GM12872 (cell line): Measurements from ENCODE around the gene PTPRR.

Source experiments
- TF ChIP-seq, protein P1 (sequence below): IDR thresholded peaks from 3 replicates; pipeline ENCODE4 v1.5.1; 2011; ENCODE audit warnings: low read depth, mild to moderate bottlenecking, low read length, moderate library complexity; ENCODE audit not compliant: insufficient read depth

The PTPRR gene

GRCh38 chr12:70617450-70617849 is 303.1 kb downstream of the PTPRR start:
- TF ChIP-seq, protein P1, sequence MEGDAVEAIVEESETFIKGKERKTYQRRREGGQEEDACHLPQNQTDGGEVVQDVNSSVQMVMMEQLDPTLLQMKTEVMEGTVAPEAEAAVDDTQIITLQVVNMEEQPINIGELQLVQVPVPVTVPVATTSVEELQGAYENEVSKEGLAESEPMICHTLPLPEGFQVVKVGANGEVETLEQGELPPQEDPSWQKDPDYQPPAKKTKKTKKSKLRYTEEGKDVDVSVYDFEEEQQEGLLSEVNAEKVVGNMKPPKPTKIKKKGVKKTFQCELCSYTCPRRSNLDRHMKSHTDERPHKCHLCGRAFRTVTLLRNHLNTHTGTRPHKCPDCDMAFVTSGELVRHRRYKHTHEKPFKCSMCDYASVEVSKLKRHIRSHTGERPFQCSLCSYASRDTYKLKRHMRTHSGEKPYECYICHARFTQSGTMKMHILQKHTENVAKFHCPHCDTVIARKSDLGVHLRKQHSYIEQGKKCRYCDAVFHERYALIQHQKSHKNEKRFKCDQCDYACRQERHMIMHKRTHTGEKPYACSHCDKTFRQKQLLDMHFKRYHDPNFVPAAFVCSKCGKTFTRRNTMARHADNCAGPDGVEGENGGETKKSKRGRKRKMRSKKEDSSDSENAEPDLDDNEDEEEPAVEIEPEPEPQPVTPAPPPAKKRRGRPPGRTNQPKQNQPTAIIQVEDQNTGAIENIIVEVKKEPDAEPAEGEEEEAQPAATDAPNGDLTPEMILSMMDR = no peak

GRCh38 chr12:70615174-70615866 is 305.2 kb downstream of the PTPRR start:
- TF ChIP-seq, protein P1 = no peak

- TF ChIP-seq, protein P1 = no peak
Observed at GRCh38 chr12:70609739-70610491, 310.6 kb downstream of the PTPRR start.

- TF ChIP-seq, protein P1 = no peak
Observed at GRCh38 chr12:70609203-70609602, 311.3 kb downstream of the PTPRR start.

DNA sequence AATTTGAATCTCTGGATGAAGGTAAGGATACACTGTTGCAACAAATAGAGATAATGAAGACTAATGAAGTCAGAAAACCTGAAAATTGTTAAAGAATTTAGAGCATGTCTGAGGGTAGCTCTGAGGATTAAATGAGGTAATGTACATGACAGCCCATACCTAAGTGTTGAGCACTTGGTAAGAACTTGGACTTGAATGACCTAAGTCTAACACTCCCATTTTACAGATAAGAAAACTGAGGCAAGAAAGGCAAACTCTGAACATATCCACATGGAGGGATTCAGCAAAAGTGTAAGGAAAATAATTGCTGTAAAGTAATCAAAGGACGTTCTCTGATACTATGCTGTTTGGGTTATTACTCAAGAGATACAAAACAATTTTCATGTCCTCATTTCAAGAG is 312.4 kb downstream of the PTPRR start:
- TF ChIP-seq, protein P1 = no peak

DNA sequence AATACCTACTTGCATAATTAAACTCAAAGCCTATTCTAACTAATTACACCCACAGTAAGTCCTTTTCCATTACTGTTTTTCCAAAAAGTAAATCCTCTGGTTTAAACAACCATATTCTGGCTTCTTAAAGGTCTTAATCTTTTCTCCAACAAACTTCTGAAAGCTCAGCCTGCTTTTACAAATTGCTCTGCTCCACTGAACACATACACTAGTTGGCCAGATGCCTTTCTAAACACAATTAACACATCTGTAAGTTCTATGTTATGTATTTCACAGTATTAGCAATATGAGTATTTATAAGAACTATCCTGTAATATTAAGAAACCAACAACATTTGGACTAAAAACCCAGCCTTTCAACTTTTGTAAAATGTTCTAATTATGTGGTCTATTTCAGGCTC is 313.4 kb downstream of the PTPRR start:
- TF ChIP-seq, protein P1 = no peak

DNA sequence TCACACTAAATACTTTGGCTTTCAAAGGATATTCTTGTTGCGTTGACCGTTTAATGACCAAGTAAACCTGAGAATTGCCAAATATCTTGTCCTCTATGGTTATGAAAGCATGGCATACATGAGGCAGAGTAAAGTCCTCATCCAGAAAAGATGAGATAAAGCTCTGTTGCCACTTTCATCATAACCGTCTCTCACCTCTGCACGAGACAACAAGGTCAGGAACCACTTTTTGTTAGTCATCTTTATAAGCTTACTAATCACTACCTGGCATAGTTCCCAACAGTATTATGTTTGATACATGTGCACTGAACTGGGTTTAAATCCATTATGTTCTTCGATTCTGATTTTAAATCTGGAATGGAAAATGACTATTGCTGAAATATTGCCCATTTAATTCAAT is 314.6 kb downstream of the PTPRR start:
- TF ChIP-seq, protein P1 = no peak
